MM.1S (cell line): ENCODE data around the gene BMPER.

Experiments used
- CTCF ChIP-seq: fragments of 300-600 bp; sonication (generic); IDR thresholded peaks from 2 replicates; pipeline ENCODE4 v1.5.1; 2016; ENCODE audit warnings: antibody characterized with exemption, low read length, mixed read lengths
- EZH2 ChIP-seq: fragments of 300-600 bp; sonication (generic); optimal IDR thresholded peaks from 2 replicates; pipeline ENCODE3; 2017; ENCODE audit warnings: low read depth, mild to moderate bottlenecking, antibody characterized with exemption, low read length, mixed read lengths

- TF ChIP-seq CTCF, result no peak
- no peak for TF ChIP-seq EZH2
Observed at GRCh38 chr7:33905389-33906032, at the start of gene BMPER.
